ENCODE results near the gene CNR2. TPM values are rescaled to one million over a fixed set of nuclear protein-coding genes. Genes with fewer than 3 reads are reported as not detected.
"Not testable (repeated sequence)": the region's sequence is repeated elsewhere in the genome, so short reads cannot be mapped to it uniquely, and the experiment has no call there.

Gene CNR2
- total RNA-seq, 2 experiments from 2014 or later, result 0.25 TPM

GRCh38 chr1:23845163-23845562 is 68.0 kb downstream of the CNR2 start:
- H3K4me3 Mint-ChIP-seq, result no peak overlapping the region
- H3K4me1 Mint-ChIP-seq (ENCODE audit: low read depth), result no peaks in the 10 kb centered on the region
- ChIA-PET CTCF (interaction anchor here (1.7 to 2.6 kb wide), 2 partner anchors 10 to 35 kb away, joined by 6 to 14 read pairs; no protein-coding TSS in a partner anchor), POLR2A (no interaction called here)
- ATAC-seq (no peak), DNase-seq (no peak)
- no peak overlapping the region for H3K27ac Mint-ChIP-seq
- intact Hi-C loops (cut with micrococcal nuclease), result no loop called here
- no peaks in the 10 kb centered on the region for H3K9me3 Mint-ChIP-seq
- H3K27me3 Mint-ChIP-seq, result no peaks in the 10 kb centered on the region
- peaks cover 28% of the 10 kb centered on the region for H3K36me3 Mint-ChIP-seq (ENCODE audit: low read depth)
- no peak for TF ChIP-seq CTCF (IDR thresholded peaks at IDR 0.05)

GRCh38 chr1:23843644-23844043 is 69.5 kb downstream of the CNR2 start:
- Mint-ChIP-seq H3K4me3 (no peak overlapping the region), H3K9me3 (no peaks in the 10 kb centered on the region), H3K27me3 (no peaks in the 10 kb centered on the region), H3K4me1 (ENCODE audit: low read depth) (no peaks in the 10 kb centered on the region), H3K27ac (no peak overlapping the region), H3K36me3 (ENCODE audit: low read depth) (peaks cover 23% of the 10 kb centered on the region)
- no peak for TF ChIP-seq CTCF (IDR thresholded peaks at IDR 0.05)
- POLR2A ChIA-PET, result no interaction called here
- ATAC-seq (no peak), DNase-seq (no peak)
- CTCF ChIA-PET, result interaction anchor here (0.6 to 2.6 kb wide), 5 partner anchors 11 to 802 kb away, joined by 3 to 14 read pairs (median 6); no protein-coding TSS in a partner anchor
- intact Hi-C loops (cut with micrococcal nuclease), result no loop called here

GRCh38 chr1:23838401-23838866 is 74.7 kb downstream of the CNR2 start:
- Mint-ChIP-seq H3K27ac (no peak overlapping the region), H3K27me3 (peaks cover 3% of the 10 kb centered on the region), H3K4me1 (ENCODE audit: low read depth) (peaks cover 12% of the 10 kb centered on the region), H3K9me3 (no peaks in the 10 kb centered on the region), H3K4me3 (peak overlapping the region; percentile 65), H3K36me3 (ENCODE audit: low read depth) (no peaks in the 10 kb centered on the region)
- ChIA-PET CTCF (interaction anchor here (0.7 to 1.3 kb wide), 4 partner anchors 16 to 31 kb away, joined by 3 to 7 read pairs (median 3); no protein-coding TSS in a partner anchor), POLR2A (interaction anchor here (1.3 to 1.6 kb wide), 2 partner anchors 13 to 17 kb away, joined by 3 to 13 read pairs; partner anchors contain the start of gene HMGCL)
- DNase-seq (peak; percentile 84), ATAC-seq (peak; percentile 100)
- intact Hi-C loops (cut with micrococcal nuclease), result no loop called here
- TF ChIP-seq CTCF (IDR thresholded peaks at IDR 0.05), result no peak

DNA sequence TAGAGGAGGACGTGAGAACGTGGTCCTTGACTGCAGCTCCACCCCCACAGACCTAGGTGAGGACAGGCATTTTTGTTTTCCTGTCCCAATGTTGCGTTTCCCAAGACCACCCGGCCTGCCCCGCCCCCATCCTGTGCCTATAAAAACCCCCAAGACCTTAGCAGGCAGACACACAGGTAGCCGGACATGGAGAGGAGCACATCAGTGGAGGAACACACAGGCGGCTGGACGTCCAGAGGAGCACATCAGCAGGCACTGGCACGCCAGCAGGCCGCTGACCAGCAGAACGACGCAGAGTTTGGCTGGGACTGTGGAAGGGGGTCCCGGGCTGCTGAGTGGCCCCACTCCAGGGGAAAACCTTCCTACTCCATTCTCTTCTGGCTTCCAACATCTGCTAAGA is 75.3 kb downstream of the CNR2 start:
- no peaks in the 10 kb centered on the region for H3K9me3 Mint-ChIP-seq
- ATAC-seq, result no peak
- intact Hi-C loops (cut with micrococcal nuclease), result no loop called here
- H3K36me3 Mint-ChIP-seq (ENCODE audit: low read depth), result no peaks in the 10 kb centered on the region
- CTCF ChIA-PET, result interaction anchor here (0.7 to 1.3 kb wide), 4 partner anchors 16 to 31 kb away, joined by 3 to 7 read pairs (median 3); no protein-coding TSS in a partner anchor
- POLR2A ChIA-PET, result interaction anchor here (1.3 to 1.6 kb wide), 2 partner anchors 13 to 16 kb away, joined by 3 to 13 read pairs; partner anchors contain the start of gene HMGCL
- DNase-seq, result peak; percentile 18
- peaks cover 3% of the 10 kb centered on the region for H3K27me3 Mint-ChIP-seq
- peak overlapping the region; percentile 65 for H3K4me3 Mint-ChIP-seq
- H3K4me1 Mint-ChIP-seq (ENCODE audit: low read depth), result peaks cover 12% of the 10 kb centered on the region
- no peak overlapping the region for H3K27ac Mint-ChIP-seq
- TF ChIP-seq CTCF (IDR thresholded peaks at IDR 0.05), result no peak

- H3K27me3 Mint-ChIP-seq, result peaks cover 3% of the 10 kb centered on the region
- ChIA-PET POLR2A (no interaction called here), CTCF (no interaction called here)
- intact Hi-C loops (cut with micrococcal nuclease), result no loop called here
- no peaks in the 10 kb centered on the region for H3K36me3 Mint-ChIP-seq (ENCODE audit: low read depth)
- no peak for ATAC-seq
- peaks cover 12% of the 10 kb centered on the region for H3K4me1 Mint-ChIP-seq (ENCODE audit: low read depth)
- H3K4me3 Mint-ChIP-seq, result no peak overlapping the region
- H3K9me3 Mint-ChIP-seq, result no peaks in the 10 kb centered on the region
- no peak overlapping the region for H3K27ac Mint-ChIP-seq
- TF ChIP-seq CTCF (IDR thresholded peaks at IDR 0.05), result no peak
- DNase-seq, result no peak
These were observed 77.1 kb downstream of the CNR2 start for GRCh38 chr1:23836037-23836436.

GRCh38 chr1:23834156-23834555 is 79.0 kb downstream of the CNR2 start:
- intact Hi-C loops (cut with micrococcal nuclease); H3K9me3 Mint-ChIP-seq: not testable (repeated sequence)
- CTCF ChIA-PET, result interaction anchor here (1.2 to 2.4 kb wide), 2 partner anchors 24 to 83 kb away, joined by 5 to 13 read pairs; no protein-coding TSS in a partner anchor

More at GRCh38 chr1:23834156-23834555, 79.0 kb downstream of the CNR2 start:
- peaks cover 15% of the 10 kb centered on the region for H3K4me1 Mint-ChIP-seq (ENCODE audit: low read depth)
- DNase-seq; H3K4me3 Mint-ChIP-seq; H3K36me3 Mint-ChIP-seq (ENCODE audit: low read depth); H3K27me3 Mint-ChIP-seq; ATAC-seq; H3K27ac Mint-ChIP-seq: not testable (repeated sequence)
- POLR2A ChIA-PET, result interaction anchor here (0.7 to 1.0 kb wide), 2 partner anchors 29 to 294 kb away, joined by 3 read pairs; no protein-coding TSS in a partner anchor

All from activated CD8-positive, alpha-beta T cell treated with anti-CD3 and anti-CD28 coated beads for 36 hours (primary cell).